HepG2 (cell line): Measurements from ENCODE around the gene MED15. TPM values are rescaled to one million over a fixed set of nuclear protein-coding genes. Genes with fewer than 3 reads are reported as not detected.
A peak's percentile ranks its signal among the peaks of the same experiment; 100 is the strongest.

ENCODE experiments used
- DPF2 ChIP-seq: sonication (generic); formaldehyde crosslinking; IDR thresholded peaks from 2 replicates; pipeline ENCODE4 v1.4.0; 2020; ENCODE audit warnings: mild to moderate bottlenecking, low read depth, missing genetic modification reagents, borderline replicate concordance
- FOXJ3 ChIP-seq: sonication (generic); formaldehyde crosslinking; IDR thresholded peaks from 2 replicates; pipeline ENCODE4 v1.4.0; 2020; ENCODE audit warnings: missing genetic modification reagents, mild to moderate bottlenecking, borderline replicate concordance
- HNF4A ChIP-seq: sonication (generic); formaldehyde crosslinking; IDR thresholded peaks from 2 replicates; pipeline ENCODE4 v1.4.0; 2020; ENCODE audit warnings: missing genetic modification reagents
- HNRNPLL ChIP-seq: fragments of 200-400 bp; formaldehyde crosslinking; IDR thresholded peaks from 2 replicates; pipeline ENCODE4 v1.6.1; 2017; ENCODE audit warnings: mild to moderate bottlenecking, low read depth, low read length; ENCODE audit not compliant: poor library complexity, severe bottlenecking
- MEIS1 ChIP-seq: sonication (generic); formaldehyde crosslinking; IDR thresholded peaks from 2 replicates; pipeline ENCODE4 v1.9.0; 2021; ENCODE audit warnings: mild to moderate bottlenecking, missing genetic modification reagents, moderate library complexity, borderline replicate concordance
- NFKBIZ ChIP-seq: IDR thresholded peaks from 2 replicates; pipeline ENCODE4 v1.6.1; 2018; ENCODE audit warnings: missing genetic modification reagents, missing compliant biosample characterization
- NR3C1 ChIP-seq: sonication (generic); formaldehyde crosslinking; IDR thresholded peaks from 2 replicates; pipeline ENCODE4 v1.4.0; 2020; ENCODE audit warnings: missing genetic modification reagents
- RNF2 ChIP-seq: fragments of 450-650 bp; conservative IDR thresholded peaks from 2 replicates; pipeline ENCODE4 v1.6.1; 2016; ENCODE audit warnings: low read depth
- ZFP41 ChIP-seq: sonication (generic); formaldehyde crosslinking; IDR thresholded peaks from 2 replicates; pipeline ENCODE4 v1.4.0; 2020; ENCODE audit warnings: mild to moderate bottlenecking, missing genetic modification reagents, borderline replicate concordance
- ZNF331 ChIP-seq: sonication (generic); formaldehyde crosslinking; IDR thresholded peaks from 2 replicates; pipeline ENCODE4 v1.4.0; 2020; ENCODE audit warnings: missing genetic modification reagents
- ZNF432 ChIP-seq: sonication (generic); formaldehyde crosslinking; IDR thresholded peaks from 2 replicates; pipeline ENCODE4 v1.5.0; 2020; ENCODE audit warnings: missing genetic modification reagents, mild to moderate bottlenecking, borderline replicate concordance
- ZNF781 ChIP-seq: sonication (generic); formaldehyde crosslinking; IDR thresholded peaks from 2 replicates; pipeline ENCODE4 v1.5.1; 2020; ENCODE audit warnings: borderline replicate concordance, mild to moderate bottlenecking, missing genetic modification reagents; ENCODE audit errors: not compliant biosample characterization
- polyA plus RNA-seq, 8 experiments: library from polyadenylated mRNA; depleted of rRNA in 3 of 8; stranded (reverse) in 7 of 8; unstranded in 1 of 8; fragments of >200 nt; fragmentation: Illumina TruSeq in 4 of 8; extraction: Trizol in 4 of 8; gene quantifications; 2 replicates each; pipeline versions ENCODE4 v1.2.1 to v1.2.3, GENCODE V29; 2011 to 2016; ENCODE audit warnings: low read depth in 4 of 8, missing spikeins in 1 of 8, mixed read lengths in 1 of 8; ENCODE audit not compliant: insufficient read depth in 1 of 8
- total RNA-seq, 5 experiments: library from RNA; depleted of rRNA; stranded (reverse); fragments of >200 nt; fragmentation: Illumina TruSeq; extraction: Trizol; gene quantifications; 2 replicates each; pipeline ENCODE4 v1.2.3, GENCODE V29; 2016; ENCODE audit warnings: low read depth in 1 of 5
- TF ChIP-seq, protein P1 (sequence below), 2 experiments: IDR thresholded peaks; 2 replicates each; pipeline ENCODE4 v1.6.1; 2011 to 2012; ENCODE audit warnings: low read length in 2 of 2, borderline replicate concordance in 1 of 2, low read depth in 1 of 2, mild to moderate bottlenecking in 1 of 2, moderate library complexity in 1 of 2
- TF ChIP-seq, protein P2 (sequence below): sonication (generic); formaldehyde crosslinking; IDR thresholded peaks from 2 replicates; pipeline ENCODE4; 2020; ENCODE audit warnings: missing genetic modification reagents, mild to moderate bottlenecking, borderline replicate concordance
- TF ChIP-seq, protein P3 (sequence below): sonication (generic); formaldehyde crosslinking; IDR thresholded peaks from 2 replicates; pipeline ENCODE4 v1.9.0; 2021; ENCODE audit warnings: missing genetic modification reagents, borderline replicate concordance
- TF ChIP-seq, protein P4 (sequence below): IDR thresholded peaks from 2 replicates; pipeline ENCODE4 v1.6.1; 2018; ENCODE audit warnings: missing genetic modification reagents, mild to moderate bottlenecking, missing compliant biosample characterization
- TF ChIP-seq, protein P5 (sequence below): IDR thresholded peaks from 2 replicates; pipeline ENCODE4 v1.6.1; 2016; ENCODE audit warnings: mild to moderate bottlenecking

Gene MED15
- total and polyA plus RNA-seq, 2 of the 13 experiments (the other 11 are each of a cell fraction or from before 2014, with no cell fraction given): 14.3 to 27.0 TPM

DNA sequence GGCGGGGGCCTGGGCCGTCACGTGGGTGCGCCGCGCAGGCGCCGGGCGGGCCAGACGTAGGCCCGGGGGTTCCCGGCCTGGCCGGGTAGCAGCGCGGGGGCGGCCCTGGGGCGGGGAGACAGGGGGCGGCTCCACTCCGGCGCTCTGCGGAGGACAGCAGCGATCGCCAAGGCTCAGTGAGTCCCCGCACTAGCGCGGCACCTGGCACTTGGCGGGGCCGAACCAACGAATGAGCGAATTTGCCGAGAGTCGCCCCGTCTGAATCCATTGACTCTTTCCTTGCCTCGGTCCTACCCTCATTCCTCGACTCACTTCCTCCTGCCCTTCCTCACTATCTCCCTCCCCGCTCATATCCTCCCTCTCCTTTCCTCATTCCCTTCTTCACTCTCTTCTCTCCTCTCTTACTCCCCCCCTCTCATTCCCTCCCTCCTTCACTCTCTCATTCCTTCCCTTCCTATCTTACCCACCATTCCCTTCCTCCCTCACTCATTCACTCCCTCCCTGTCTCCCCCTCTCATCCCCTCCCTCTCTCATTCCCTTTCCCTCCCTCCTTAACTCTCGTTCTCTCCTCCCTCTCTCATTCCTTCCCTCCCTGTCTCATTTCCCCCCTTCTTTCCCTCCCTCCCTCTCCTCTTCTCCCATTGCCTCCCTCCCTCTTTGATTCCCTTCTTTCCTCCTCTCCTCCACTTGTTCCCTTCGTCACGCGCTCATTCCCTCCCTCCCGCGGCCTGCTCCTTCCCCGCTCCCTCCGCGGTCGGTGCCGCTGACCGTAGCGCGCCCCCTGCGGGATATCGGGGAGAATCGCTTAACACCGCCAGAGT lies 11.3 kb upstream of the MED15 start (continued):
- TF ChIP-seq, protein P1, sequence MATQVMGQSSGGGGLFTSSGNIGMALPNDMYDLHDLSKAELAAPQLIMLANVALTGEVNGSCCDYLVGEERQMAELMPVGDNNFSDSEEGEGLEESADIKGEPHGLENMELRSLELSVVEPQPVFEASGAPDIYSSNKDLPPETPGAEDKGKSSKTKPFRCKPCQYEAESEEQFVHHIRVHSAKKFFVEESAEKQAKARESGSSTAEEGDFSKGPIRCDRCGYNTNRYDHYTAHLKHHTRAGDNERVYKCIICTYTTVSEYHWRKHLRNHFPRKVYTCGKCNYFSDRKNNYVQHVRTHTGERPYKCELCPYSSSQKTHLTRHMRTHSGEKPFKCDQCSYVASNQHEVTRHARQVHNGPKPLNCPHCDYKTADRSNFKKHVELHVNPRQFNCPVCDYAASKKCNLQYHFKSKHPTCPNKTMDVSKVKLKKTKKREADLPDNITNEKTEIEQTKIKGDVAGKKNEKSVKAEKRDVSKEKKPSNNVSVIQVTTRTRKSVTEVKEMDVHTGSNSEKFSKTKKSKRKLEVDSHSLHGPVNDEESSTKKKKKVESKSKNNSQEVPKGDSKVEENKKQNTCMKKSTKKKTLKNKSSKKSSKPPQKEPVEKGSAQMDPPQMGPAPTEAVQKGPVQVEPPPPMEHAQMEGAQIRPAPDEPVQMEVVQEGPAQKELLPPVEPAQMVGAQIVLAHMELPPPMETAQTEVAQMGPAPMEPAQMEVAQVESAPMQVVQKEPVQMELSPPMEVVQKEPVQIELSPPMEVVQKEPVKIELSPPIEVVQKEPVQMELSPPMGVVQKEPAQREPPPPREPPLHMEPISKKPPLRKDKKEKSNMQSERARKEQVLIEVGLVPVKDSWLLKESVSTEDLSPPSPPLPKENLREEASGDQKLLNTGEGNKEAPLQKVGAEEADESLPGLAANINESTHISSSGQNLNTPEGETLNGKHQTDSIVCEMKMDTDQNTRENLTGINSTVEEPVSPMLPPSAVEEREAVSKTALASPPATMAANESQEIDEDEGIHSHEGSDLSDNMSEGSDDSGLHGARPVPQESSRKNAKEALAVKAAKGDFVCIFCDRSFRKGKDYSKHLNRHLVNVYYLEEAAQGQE (IDR thresholded peaks at IDR 0.05; ENCODE audit: borderline replicate concordance in 1 of 2, low read depth in 1 of 2, low read length in 2 of 2): no peak
- TF ChIP-seq ZFP41 (CRISPR knock-in tag): no peak
- 0 out of 2 replicates have a peak, but pooled peaks have one; percentile 30 for TF ChIP-seq RNF2
- no peak for TF ChIP-seq NFKBIZ
- peak; percentile 55 for TF ChIP-seq HNRNPLL
- TF ChIP-seq ZNF432 (CRISPR knock-in tag): no peak
- TF ChIP-seq ZNF781: no peak
- TF ChIP-seq, protein P2, sequence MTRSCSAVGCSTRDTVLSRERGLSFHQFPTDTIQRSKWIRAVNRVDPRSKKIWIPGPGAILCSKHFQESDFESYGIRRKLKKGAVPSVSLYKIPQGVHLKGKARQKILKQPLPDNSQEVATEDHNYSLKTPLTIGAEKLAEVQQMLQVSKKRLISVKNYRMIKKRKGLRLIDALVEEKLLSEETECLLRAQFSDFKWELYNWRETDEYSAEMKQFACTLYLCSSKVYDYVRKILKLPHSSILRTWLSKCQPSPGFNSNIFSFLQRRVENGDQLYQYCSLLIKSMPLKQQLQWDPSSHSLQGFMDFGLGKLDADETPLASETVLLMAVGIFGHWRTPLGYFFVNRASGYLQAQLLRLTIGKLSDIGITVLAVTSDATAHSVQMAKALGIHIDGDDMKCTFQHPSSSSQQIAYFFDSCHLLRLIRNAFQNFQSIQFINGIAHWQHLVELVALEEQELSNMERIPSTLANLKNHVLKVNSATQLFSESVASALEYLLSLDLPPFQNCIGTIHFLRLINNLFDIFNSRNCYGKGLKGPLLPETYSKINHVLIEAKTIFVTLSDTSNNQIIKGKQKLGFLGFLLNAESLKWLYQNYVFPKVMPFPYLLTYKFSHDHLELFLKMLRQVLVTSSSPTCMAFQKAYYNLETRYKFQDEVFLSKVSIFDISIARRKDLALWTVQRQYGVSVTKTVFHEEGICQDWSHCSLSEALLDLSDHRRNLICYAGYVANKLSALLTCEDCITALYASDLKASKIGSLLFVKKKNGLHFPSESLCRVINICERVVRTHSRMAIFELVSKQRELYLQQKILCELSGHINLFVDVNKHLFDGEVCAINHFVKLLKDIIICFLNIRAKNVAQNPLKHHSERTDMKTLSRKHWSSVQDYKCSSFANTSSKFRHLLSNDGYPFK (CRISPR knock-in tag): peak; percentile 63; the same call in 1 of the 2 replicates
- peak; percentile 75; the same call in 1 of the 2 replicates for TF ChIP-seq MEIS1
- TF ChIP-seq, protein P3, sequence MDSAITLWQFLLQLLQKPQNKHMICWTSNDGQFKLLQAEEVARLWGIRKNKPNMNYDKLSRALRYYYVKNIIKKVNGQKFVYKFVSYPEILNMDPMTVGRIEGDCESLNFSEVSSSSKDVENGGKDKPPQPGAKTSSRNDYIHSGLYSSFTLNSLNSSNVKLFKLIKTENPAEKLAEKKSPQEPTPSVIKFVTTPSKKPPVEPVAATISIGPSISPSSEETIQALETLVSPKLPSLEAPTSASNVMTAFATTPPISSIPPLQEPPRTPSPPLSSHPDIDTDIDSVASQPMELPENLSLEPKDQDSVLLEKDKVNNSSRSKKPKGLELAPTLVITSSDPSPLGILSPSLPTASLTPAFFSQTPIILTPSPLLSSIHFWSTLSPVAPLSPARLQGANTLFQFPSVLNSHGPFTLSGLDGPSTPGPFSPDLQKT (CRISPR knock-in tag): no peak
- TF ChIP-seq, protein P4, sequence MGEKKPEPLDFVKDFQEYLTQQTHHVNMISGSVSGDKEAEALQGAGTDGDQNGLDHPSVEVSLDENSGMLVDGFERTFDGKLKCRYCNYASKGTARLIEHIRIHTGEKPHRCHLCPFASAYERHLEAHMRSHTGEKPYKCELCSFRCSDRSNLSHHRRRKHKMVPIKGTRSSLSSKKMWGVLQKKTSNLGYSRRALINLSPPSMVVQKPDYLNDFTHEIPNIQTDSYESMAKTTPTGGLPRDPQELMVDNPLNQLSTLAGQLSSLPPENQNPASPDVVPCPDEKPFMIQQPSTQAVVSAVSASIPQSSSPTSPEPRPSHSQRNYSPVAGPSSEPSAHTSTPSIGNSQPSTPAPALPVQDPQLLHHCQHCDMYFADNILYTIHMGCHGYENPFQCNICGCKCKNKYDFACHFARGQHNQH (CRISPR knock-in tag): no peak
- peak; percentile 77; the same call in 1 of the 2 replicates for TF ChIP-seq ZNF331 (CRISPR knock-in tag)
- no peak for TF ChIP-seq FOXJ3
- TF ChIP-seq HNF4A: no peak
- TF ChIP-seq, protein P5, sequence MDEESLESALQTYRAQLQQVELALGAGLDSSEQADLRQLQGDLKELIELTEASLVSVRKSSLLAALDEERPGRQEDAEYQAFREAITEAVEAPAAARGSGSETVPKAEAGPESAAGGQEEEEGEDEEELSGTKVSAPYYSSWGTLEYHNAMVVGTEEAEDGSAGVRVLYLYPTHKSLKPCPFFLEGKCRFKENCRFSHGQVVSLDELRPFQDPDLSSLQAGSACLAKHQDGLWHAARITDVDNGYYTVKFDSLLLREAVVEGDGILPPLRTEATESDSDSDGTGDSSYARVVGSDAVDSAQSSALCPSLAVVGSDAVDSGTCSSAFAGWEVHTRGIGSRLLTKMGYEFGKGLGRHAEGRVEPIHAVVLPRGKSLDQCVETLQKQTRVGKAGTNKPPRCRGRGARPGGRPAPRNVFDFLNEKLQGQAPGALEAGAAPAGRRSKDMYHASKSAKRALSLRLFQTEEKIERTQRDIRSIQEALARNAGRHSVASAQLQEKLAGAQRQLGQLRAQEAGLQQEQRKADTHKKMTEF: peak; percentile 63
- no peak for TF ChIP-seq NR3C1 (CRISPR knock-in tag)
- peak; percentile 49; the same call in 1 of the 2 replicates for TF ChIP-seq DPF2
